Measurements from ENCODE around the gene BMP8B.
"Not testable (repeated sequence)": the region's sequence is repeated elsewhere in the genome, so short reads cannot be mapped to it uniquely, and the experiment has no call there.

DNA sequence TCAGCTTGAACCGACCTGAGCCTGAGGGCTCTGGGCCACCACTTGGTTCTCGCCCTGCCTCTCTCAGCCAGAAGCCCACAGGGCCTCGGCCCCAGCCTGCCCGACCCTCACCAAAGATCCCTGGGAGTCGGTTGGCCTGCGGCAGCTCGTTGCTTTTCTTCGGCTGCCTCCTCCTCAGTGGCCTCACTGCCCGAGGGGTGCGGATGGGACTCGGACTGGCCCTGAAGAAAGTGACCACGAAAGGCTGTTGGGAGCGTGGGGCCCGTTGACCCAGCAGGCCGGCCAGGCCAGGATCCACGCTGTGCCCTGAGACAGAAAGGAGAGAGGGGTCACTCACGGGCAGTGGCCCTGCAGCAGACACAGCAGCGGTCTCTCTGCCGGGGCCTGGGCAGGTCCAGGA, 24.2 kb downstream of the BMP8B start:
- TF ChIP-seq, protein P1, sequence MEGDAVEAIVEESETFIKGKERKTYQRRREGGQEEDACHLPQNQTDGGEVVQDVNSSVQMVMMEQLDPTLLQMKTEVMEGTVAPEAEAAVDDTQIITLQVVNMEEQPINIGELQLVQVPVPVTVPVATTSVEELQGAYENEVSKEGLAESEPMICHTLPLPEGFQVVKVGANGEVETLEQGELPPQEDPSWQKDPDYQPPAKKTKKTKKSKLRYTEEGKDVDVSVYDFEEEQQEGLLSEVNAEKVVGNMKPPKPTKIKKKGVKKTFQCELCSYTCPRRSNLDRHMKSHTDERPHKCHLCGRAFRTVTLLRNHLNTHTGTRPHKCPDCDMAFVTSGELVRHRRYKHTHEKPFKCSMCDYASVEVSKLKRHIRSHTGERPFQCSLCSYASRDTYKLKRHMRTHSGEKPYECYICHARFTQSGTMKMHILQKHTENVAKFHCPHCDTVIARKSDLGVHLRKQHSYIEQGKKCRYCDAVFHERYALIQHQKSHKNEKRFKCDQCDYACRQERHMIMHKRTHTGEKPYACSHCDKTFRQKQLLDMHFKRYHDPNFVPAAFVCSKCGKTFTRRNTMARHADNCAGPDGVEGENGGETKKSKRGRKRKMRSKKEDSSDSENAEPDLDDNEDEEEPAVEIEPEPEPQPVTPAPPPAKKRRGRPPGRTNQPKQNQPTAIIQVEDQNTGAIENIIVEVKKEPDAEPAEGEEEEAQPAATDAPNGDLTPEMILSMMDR (IDR thresholded peaks at IDR 0.05; ENCODE audit: insufficient read depth, low read length, poor library complexity, severe bottlenecking) = not testable (repeated sequence)
- not testable (repeated sequence) for TF ChIP-seq EZH2phosphoT487 (conservative IDR thresholded peaks at IDR 0.05; ENCODE audit: low read length)

Measured in SU-DHL-6 (cell line).